Heart right ventricle (tissue), 16 donors: ENCODE measurements around the gene MED6. TPM values are rescaled to one million over a fixed set of nuclear protein-coding genes. Genes with fewer than 3 reads are reported as not detected.

Source experiments
- ATAC-seq, 8 donors: fragments of 200-7000 bp; cut with Tn5 transposase; one replicate each; pipeline ENCODE4 v1.9.1; 2020; ENCODE audit warnings: mild to moderate bottlenecking in 8 of 8, moderate library complexity in 8 of 8, moderate number of reproducible peaks in 1 of 8
- DNase-seq, 2 donors: peaks; one replicate each; pipeline ENCODE4 v3.0.0-alpha.2; 2020
- H3K27ac ChIP-seq, 10 donors: fragments of 200-600 bp; sonication (generic) in 2 of 10; one replicate each; pipeline versions ENCODE4 v1.5.0 to v1.8.0; 2020 to 2022; ENCODE audit warnings: mild to moderate bottlenecking in 3 of 10
- H3K27me3 ChIP-seq, 7 donors: fragments of 200-600 bp; one replicate each; pipeline ENCODE4 v1.8.0; 2021 to 2022; ENCODE audit warnings: mild to moderate bottlenecking in 2 of 7
- H3K36me3 ChIP-seq, 9 donors: fragments of 200-600 bp; sonication (generic) in 1 of 9; one replicate each; pipeline versions ENCODE4 v1.5.0 to v1.8.0; 2020 to 2022; ENCODE audit warnings: mild to moderate bottlenecking in 2 of 9
- H3K4me1 ChIP-seq, 9 donors: fragments of 200-600 bp; sonication (generic) in 1 of 9; one replicate each; pipeline versions ENCODE4 v1.5.0 to v1.8.0; 2020 to 2022; ENCODE audit warnings: mild to moderate bottlenecking in 4 of 9
- H3K4me3 ChIP-seq, 10 donors: fragments of 200-600 bp; sonication (generic) in 2 of 10; one replicate each; pipeline versions ENCODE4 v1.5.0 to v1.8.0; 2020 to 2022; ENCODE audit warnings: mild to moderate bottlenecking in 7 of 10, moderate library complexity in 2 of 10
- H3K9me3 ChIP-seq, 11 donors: fragments of 200-600 bp in 10 of 11; sonication (generic) in 2 of 11; one replicate each; pipeline versions ENCODE4 v1.5.0 to v1.8.0; 2013 to 2022; ENCODE audit warnings: mild to moderate bottlenecking in 2 of 11, control low read depth in 1 of 11, moderate library complexity in 1 of 11
- CTCF ChIP-seq, 9 donors: fragments of 200-600 bp; sonication (generic) in 2 of 9; IDR thresholded peaks; one replicate each; pipeline versions ENCODE4 v1.5.0 to v1.8.0; 2021 to 2022; ENCODE audit warnings: antibody characterized with exemption in 9 of 9, mild to moderate bottlenecking in 5 of 9, moderate library complexity in 1 of 9
- WGBS, 2 donors: extraction: QIAGEN DNeasy Blood & Tissue Kit; methylation state at CpG; one replicate each; pipeline ENCODE4 v1.1.7; 2013; ENCODE audit warnings: inconsistent platforms in 1 of 2; 5-methylcytosine and 5-hydroxymethylcytosine counted together
- intact Hi-C, 10 donors: fragments of 100-400 bp; cut with DNase I; formaldehyde crosslinking; loops; one replicate each; pipeline versions ENCODE4 v1.11.1 to v1.14.2; 2022
- polyA plus RNA-seq, 2 donors: library from polyadenylated mRNA; stranded (reverse); fragments of 200-250 nt; gene quantifications; one replicate each; pipeline ENCODE4 v1.2.3, GENCODE V29; 2013
- total RNA-seq, 10 donors: library from RNA; stranded (reverse); fragmentation: NEBNext Ultra II Directional in 3 of 10; extraction: Animal tissue kit (Norgen Biotek cat#: 25700) in 3 of 10; gene quantifications; one replicate each; pipeline versions ENCODE4 v1.2.1 to v1.2.4, GENCODE V29; 2021 to 2023
- donor health status: Arrhythmogenic right ventricular cardiomyopathy.
- donor health status: ischemic (EF 13 %, LVEDD 7.1; RV severe dilation, severe dysfunction).
- donor health status: healthy with polysubstance abuse.
- donor health status: DM: no; HTN: yes; CAD: no.
- donor health status: DM: no; HTN: no; CAD: no.
- donor health status: ischemic (EF 25% LVEDD 6.9; RV normal size, moderate dysfunction).
- donor health status: ischemic (EF 25% LVEDD 5.7; RV mildly dilated, moderate dysfunction).
- donor health status: healthy.
- donor health status: DM: yes; HTN: yes; CAD: no.
- donor health status: Ischemic cardiomyopathy.
- donor health status: ischemic (EF 35%, LVEDD 5.7; RV mildly dilated, moderate dysfunction).
- donor health status: nonischemic (EF 11% LVEDD 7.7; RV severe dilation, severe dysfunction).
- donor health status: DM: yes; HTN: yes; CAD: no.
- donor health status: PGD.
- donor health status: ischemic (EF 29% LVEDD 5.4; RV normal size, mild dysfunction).
- donor health status: nonischemic (EF 23%, LVEDD 6.1; RV moderate dilation, normal function).

Gene MED6
- total and polyA plus RNA-seq, 12 donors: 7.8 to 26.6 (median 21.8) TPM

- WGBS, 2 donors: 10 to 13% methylated on average over 1 of the region's 1 CpG
Measured at GRCh38 chr14:70599345-70599744, 1.1 kb downstream of the MED6 start.

GRCh38 chr14:70597731-70598130 lies 2.7 kb downstream of the MED6 start:
- Histone ChIP-seq H3K9me3 (no peaks in the 10 kb centered on the region), H3K27ac (no peak overlapping the region), H3K4me3 (no peak overlapping the region), H3K4me1 (peaks cover 4 to 34% (median 15%) of the 10 kb centered on the region in 9 donors), H3K36me3 (peaks cover 0 to 49% (median 28%) of the 10 kb centered on the region in 9 donors), H3K27me3 (no peaks in the 10 kb centered on the region)
- no peak for DNase-seq
- intact Hi-C loops: no loop called here
- TF ChIP-seq CTCF (IDR thresholded peaks at IDR 0.05): no peak
- ATAC-seq: no peak
- 90 to 93% methylated on average over 3 of the region's 3 CpGs for WGBS, 2 donors

More at GRCh38 chr14:70599345-70599744, 1.1 kb downstream of the MED6 start:
- DNase-seq: no peak
- Histone ChIP-seq H3K4me3 (peak overlapping the region in 8 of 10 donors; percentile 56 to 94 (median 83)), H3K27ac (no peak overlapping the region), H3K27me3 (peaks cover 0 to 3% (median 0%) of the 10 kb centered on the region in 7 donors), H3K4me1 (peaks cover 4 to 34% (median 15%) of the 10 kb centered on the region in 9 donors), H3K9me3 (no peaks in the 10 kb centered on the region), H3K36me3 (peaks cover 0 to 33% (median 14%) of the 10 kb centered on the region in 9 donors)
- intact Hi-C loops: no loop called here
- ATAC-seq: no peak
- no peak for TF ChIP-seq CTCF (IDR thresholded peaks at IDR 0.05)

- intact Hi-C loops: no loop called here
- Histone ChIP-seq H3K4me1 (peaks cover 4 to 27% (median 15%) of the 10 kb centered on the region in 9 donors), H3K9me3 (no peaks in the 10 kb centered on the region), H3K36me3 (peaks cover 0 to 71% (median 33%) of the 10 kb centered on the region in 9 donors), H3K27me3 (no peaks in the 10 kb centered on the region), H3K4me3 (no peak overlapping the region), H3K27ac (no peak overlapping the region)
- TF ChIP-seq CTCF (IDR thresholded peaks at IDR 0.05): no peak
- ATAC-seq (no peak), DNase-seq (no peak)
- 73 to 74% methylated on average over 9 of the region's 9 CpGs for WGBS, 2 donors
Measured at GRCh38 chr14:70595443-70596185, 4.8 kb downstream of the MED6 start.

GRCh38 chr14:70594461-70594860 lies 6.0 kb downstream of the MED6 start:
- WGBS, 2 donors: 97 to 98% methylated on average over 9 of the region's 9 CpGs
- DNase-seq: no peak
- ATAC-seq: no peak
- Histone ChIP-seq H3K27me3 (no peaks in the 10 kb centered on the region), H3K36me3 (peaks cover 0 to 82% (median 43%) of the 10 kb centered on the region in 9 donors), H3K4me1 (peaks cover 2 to 21% (median 9%) of the 10 kb centered on the region in 9 donors), H3K9me3 (no peaks in the 10 kb centered on the region), H3K4me3 (no peak overlapping the region), H3K27ac (no peak overlapping the region)
- no peak for TF ChIP-seq CTCF (IDR thresholded peaks at IDR 0.05)
- intact Hi-C loops: no loop called here
